HepG2 (cell line): ENCODE data around the gene TMEM238. TPM values are rescaled to one million over a fixed set of nuclear protein-coding genes. Genes with fewer than 3 reads are reported as not detected.

ENCODE experiments used
- BORCS8-MEF2B ChIP-seq: sonication (generic); formaldehyde crosslinking; IDR thresholded peaks from 2 replicates; pipeline ENCODE4 v1.8.0; 2022; ENCODE audit warnings: mild to moderate bottlenecking, missing genetic modification reagents
- CHCHD3 ChIP-seq: sonication (generic); formaldehyde crosslinking; IDR thresholded peaks from 2 replicates; pipeline ENCODE4 v1.8.0; 2022; ENCODE audit warnings: mild to moderate bottlenecking, missing genetic modification reagents, moderate library complexity
- EHMT2 ChIP-seq: fragments of 200-600 bp; sonication (generic); IDR thresholded peaks from 2 replicates; pipeline ENCODE4 v1.7.0; 2017; ENCODE audit warnings: antibody characterized with exemption, low read depth, low read length, borderline replicate concordance
- IKZF4 ChIP-seq: sonication (generic); formaldehyde crosslinking; IDR thresholded peaks from 2 replicates; pipeline ENCODE4 v1.5.1; 2020; ENCODE audit warnings: borderline replicate concordance, mild to moderate bottlenecking, low read depth, missing genetic modification reagents; ENCODE audit errors: not compliant biosample characterization
- JARID2 ChIP-seq: sonication (generic); formaldehyde crosslinking; IDR thresholded peaks from 2 replicates; pipeline ENCODE4 v1.8.1; 2023; ENCODE audit warnings: missing genetic modification reagents, inconsistent platforms; ENCODE audit not compliant: insufficient replicate concordance
- NCOA5 ChIP-seq: sonication (generic); formaldehyde crosslinking; IDR thresholded peaks from 2 replicates; pipeline ENCODE4 v1.4.0; 2020; ENCODE audit warnings: missing genetic modification reagents
- RFXAP ChIP-seq: sonication (generic); formaldehyde crosslinking; IDR thresholded peaks from 2 replicates; pipeline ENCODE4 v1.4.0; 2020; ENCODE audit warnings: missing genetic modification reagents, borderline replicate concordance
- ZFYVE20 ChIP-seq: sonication (generic); formaldehyde crosslinking; IDR thresholded peaks from 2 replicates; pipeline ENCODE4 v1.8.0; 2023; ENCODE audit warnings: low read depth, mild to moderate bottlenecking, moderate library complexity, missing genetic modification reagents, borderline replicate concordance
- ZNF430 ChIP-seq: sonication (generic); formaldehyde crosslinking; IDR thresholded peaks from 2 replicates; pipeline ENCODE4 v1.9.0; 2021; ENCODE audit warnings: mild to moderate bottlenecking, missing genetic modification reagents
- polyA plus RNA-seq, 8 experiments: library from polyadenylated mRNA; depleted of rRNA in 3 of 8; stranded (reverse) in 7 of 8; unstranded in 1 of 8; fragments of >200 nt; fragmentation: Illumina TruSeq in 4 of 8; extraction: Trizol in 4 of 8; gene quantifications; 2 replicates each; pipeline versions ENCODE4 v1.2.1 to v1.2.3, GENCODE V29; 2011 to 2016; ENCODE audit warnings: low read depth in 4 of 8, missing spikeins in 1 of 8, mixed read lengths in 1 of 8; ENCODE audit not compliant: insufficient read depth in 1 of 8
- total RNA-seq, 5 experiments: library from RNA; depleted of rRNA; stranded (reverse); fragments of >200 nt; fragmentation: Illumina TruSeq; extraction: Trizol; gene quantifications; 2 replicates each; pipeline ENCODE4 v1.2.3, GENCODE V29; 2016; ENCODE audit warnings: low read depth in 1 of 5
- TF ChIP-seq, protein P1 (sequence below): sonication (generic); formaldehyde crosslinking; IDR thresholded peaks from 2 replicates; pipeline ENCODE4 v1.4.0; 2020; ENCODE audit warnings: missing genetic modification reagents, borderline replicate concordance
- TF ChIP-seq, protein P2 (sequence below): sonication (generic); formaldehyde crosslinking; conservative IDR thresholded peaks from 2 replicates; pipeline ENCODE4 v1.8.0; 2022; ENCODE audit warnings: low read depth, missing genetic modification reagents
- TF ChIP-seq, protein P3 (sequence below): IDR thresholded peaks from 2 replicates; pipeline ENCODE4 v1.6.1; 2016; ENCODE audit warnings: missing genetic modification reagents, missing compliant biosample characterization
- TF ChIP-seq, protein P4 (sequence below): sonication (generic); formaldehyde crosslinking; IDR thresholded peaks from 2 replicates; pipeline ENCODE4 v1.8.1; 2023; ENCODE audit warnings: mild to moderate bottlenecking, missing genetic modification reagents
- TF ChIP-seq, protein P5 (sequence below): sonication (generic); formaldehyde crosslinking; IDR thresholded peaks from 2 replicates; pipeline ENCODE4 v1.4.0; 2020; ENCODE audit warnings: mild to moderate bottlenecking, missing genetic modification reagents
- TF ChIP-seq, protein P6 (sequence below): sonication (generic); formaldehyde crosslinking; IDR thresholded peaks from 2 replicates; pipeline ENCODE4 v1.5.0; 2020; ENCODE audit warnings: mild to moderate bottlenecking, missing genetic modification reagents, borderline replicate concordance

The TMEM238 gene
- total and polyA plus RNA-seq, 2 of the 13 experiments (the other 11 are each of a cell fraction or from before 2014, with no cell fraction given) = not detected

DNA sequence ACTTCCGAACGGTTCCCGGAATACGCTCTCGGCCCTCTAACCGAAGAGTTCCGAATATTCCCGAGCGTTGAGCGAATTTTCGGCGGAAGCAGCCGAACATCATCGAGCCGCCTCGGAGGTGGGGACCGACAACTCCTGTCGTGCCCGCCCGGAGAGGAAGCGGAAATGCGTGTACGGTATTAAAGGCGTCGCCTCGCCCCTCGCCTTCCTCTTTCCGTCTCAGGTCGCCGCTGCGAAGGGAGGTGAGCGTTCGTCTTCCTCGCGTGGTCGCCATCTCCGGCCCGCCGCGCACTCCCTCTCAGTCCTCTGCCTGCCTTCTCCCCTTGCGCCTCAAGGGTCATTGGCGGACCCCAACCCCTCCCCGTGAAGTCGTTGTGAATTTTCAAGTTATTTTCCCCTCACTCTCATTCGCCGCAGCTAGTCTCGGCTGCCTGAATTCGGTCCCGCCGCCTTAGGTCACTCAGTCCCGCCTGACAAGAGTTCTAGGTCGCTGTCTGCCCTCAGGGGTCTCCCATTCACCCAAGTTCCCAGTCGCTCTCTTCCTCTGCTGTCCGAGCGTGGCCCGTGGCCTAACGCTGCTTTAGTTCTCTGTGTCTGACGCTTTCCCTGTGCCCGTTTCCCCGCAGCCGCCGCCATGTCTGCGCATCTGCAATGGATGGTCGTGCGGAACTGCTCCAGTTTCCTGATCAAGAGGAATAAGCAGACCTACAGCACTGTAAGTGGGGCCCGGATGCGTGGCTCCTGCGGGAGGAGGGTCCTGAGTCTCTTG lies 1.8 kb upstream of the TMEM238 start, which contains the start of gene RPL28 (continued):
- TF ChIP-seq ZNF430 = no peak
- no peak for TF ChIP-seq EHMT2
- TF ChIP-seq RFXAP = peak; percentile 32; the same call in 1 of the 2 replicates
- TF ChIP-seq, protein P1, sequence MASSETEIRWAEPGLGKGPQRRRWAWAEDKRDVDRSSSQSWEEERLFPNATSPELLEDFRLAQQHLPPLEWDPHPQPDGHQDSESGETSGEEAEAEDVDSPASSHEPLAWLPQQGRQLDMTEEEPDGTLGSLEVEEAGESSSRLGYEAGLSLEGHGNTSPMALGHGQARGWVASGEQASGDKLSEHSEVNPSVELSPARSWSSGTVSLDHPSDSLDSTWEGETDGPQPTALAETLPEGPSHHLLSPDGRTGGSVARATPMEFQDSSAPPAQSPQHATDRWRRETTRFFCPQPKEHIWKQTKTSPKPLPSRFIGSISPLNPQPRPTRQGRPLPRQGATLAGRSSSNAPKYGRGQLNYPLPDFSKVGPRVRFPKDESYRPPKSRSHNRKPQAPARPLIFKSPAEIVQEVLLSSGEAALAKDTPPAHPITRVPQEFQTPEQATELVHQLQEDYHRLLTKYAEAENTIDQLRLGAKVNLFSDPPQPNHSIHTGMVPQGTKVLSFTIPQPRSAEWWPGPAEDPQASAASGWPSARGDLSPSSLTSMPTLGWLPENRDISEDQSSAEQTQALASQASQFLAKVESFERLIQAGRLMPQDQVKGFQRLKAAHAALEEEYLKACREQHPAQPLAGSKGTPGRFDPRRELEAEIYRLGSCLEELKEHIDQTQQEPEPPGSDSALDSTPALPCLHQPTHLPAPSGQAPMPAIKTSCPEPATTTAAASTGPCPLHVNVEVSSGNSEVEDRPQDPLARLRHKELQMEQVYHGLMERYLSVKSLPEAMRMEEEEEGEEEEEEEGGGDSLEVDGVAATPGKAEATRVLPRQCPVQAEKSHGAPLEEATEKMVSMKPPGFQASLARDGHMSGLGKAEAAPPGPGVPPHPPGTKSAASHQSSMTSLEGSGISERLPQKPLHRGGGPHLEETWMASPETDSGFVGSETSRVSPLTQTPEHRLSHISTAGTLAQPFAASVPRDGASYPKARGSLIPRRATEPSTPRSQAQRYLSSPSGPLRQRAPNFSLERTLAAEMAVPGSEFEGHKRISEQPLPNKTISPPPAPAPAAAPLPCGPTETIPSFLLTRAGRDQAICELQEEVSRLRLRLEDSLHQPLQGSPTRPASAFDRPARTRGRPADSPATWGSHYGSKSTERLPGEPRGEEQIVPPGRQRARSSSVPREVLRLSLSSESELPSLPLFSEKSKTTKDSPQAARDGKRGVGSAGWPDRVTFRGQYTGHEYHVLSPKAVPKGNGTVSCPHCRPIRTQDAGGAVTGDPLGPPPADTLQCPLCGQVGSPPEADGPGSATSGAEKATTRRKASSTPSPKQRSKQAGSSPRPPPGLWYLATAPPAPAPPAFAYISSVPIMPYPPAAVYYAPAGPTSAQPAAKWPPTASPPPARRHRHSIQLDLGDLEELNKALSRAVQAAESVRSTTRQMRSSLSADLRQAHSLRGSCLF (CRISPR knock-in tag) = no peak
- no peak for TF ChIP-seq ZFYVE20 (CRISPR knock-in tag)
- TF ChIP-seq, protein P2, sequence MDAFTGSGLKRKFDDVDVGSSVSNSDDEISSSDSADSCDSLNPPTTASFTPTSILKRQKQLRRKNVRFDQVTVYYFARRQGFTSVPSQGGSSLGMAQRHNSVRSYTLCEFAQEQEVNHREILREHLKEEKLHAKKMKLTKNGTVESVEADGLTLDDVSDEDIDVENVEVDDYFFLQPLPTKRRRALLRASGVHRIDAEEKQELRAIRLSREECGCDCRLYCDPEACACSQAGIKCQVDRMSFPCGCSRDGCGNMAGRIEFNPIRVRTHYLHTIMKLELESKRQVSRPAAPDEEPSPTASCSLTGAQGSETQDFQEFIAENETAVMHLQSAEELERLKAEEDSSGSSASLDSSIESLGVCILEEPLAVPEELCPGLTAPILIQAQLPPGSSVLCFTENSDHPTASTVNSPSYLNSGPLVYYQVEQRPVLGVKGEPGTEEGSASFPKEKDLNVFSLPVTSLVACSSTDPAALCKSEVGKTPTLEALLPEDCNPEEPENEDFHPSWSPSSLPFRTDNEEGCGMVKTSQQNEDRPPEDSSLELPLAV = no peak
- TF ChIP-seq, protein P3, sequence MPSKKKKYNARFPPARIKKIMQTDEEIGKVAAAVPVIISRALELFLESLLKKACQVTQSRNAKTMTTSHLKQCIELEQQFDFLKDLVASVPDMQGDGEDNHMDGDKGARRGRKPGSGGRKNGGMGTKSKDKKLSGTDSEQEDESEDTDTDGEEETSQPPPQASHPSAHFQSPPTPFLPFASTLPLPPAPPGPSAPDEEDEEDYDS (CRISPR knock-in tag) = peak; percentile 99
- TF ChIP-seq IKZF4 (CRISPR knock-in tag) = peak; percentile 93
- TF ChIP-seq JARID2 (CRISPR knock-in tag) = peak; percentile 38
- TF ChIP-seq BORCS8-MEF2B (CRISPR knock-in tag) = peak; percentile 89; the same call in 1 of the 2 replicates
- TF ChIP-seq, protein P4, sequence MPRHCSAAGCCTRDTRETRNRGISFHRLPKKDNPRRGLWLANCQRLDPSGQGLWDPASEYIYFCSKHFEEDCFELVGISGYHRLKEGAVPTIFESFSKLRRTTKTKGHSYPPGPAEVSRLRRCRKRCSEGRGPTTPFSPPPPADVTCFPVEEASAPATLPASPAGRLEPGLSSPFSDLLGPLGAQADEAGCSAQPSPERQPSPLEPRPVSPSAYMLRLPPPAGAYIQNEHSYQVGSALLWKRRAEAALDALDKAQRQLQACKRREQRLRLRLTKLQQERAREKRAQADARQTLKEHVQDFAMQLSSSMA = no peak
- TF ChIP-seq, protein P5, sequence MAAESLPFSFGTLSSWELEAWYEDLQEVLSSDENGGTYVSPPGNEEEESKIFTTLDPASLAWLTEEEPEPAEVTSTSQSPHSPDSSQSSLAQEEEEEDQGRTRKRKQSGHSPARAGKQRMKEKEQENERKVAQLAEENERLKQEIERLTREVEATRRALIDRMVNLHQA (CRISPR knock-in tag) = no peak
- TF ChIP-seq CHCHD3 (CRISPR knock-in tag) = no peak
- TF ChIP-seq, protein P6, sequence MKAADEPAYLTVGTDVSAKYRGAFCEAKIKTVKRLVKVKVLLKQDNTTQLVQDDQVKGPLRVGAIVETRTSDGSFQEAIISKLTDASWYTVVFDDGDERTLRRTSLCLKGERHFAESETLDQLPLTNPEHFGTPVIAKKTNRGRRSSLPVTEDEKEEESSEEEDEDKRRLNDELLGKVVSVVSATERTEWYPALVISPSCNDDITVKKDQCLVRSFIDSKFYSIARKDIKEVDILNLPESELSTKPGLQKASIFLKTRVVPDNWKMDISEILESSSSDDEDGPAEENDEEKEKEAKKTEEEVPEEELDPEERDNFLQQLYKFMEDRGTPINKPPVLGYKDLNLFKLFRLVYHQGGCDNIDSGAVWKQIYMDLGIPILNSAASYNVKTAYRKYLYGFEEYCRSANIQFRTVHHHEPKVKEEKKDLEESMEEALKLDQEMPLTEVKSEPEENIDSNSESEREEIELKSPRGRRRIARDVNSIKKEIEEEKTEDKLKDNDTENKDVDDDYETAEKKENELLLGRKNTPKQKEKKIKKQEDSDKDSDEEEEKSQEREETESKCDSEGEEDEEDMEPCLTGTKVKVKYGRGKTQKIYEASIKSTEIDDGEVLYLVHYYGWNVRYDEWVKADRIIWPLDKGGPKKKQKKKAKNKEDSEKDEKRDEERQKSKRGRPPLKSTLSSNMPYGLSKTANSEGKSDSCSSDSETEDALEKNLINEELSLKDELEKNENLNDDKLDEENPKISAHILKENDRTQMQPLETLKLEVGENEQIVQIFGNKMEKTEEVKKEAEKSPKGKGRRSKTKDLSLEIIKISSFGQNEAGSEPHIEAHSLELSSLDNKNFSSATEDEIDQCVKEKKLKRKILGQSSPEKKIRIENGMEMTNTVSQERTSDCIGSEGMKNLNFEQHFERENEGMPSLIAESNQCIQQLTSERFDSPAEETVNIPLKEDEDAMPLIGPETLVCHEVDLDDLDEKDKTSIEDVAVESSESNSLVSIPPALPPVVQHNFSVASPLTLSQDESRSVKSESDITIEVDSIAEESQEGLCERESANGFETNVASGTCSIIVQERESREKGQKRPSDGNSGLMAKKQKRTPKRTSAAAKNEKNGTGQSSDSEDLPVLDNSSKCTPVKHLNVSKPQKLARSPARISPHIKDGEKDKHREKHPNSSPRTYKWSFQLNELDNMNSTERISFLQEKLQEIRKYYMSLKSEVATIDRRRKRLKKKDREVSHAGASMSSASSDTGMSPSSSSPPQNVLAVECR (CRISPR knock-in tag) = peak; percentile 88
- TF ChIP-seq NCOA5 = no peak
